Suprapubic skin (tissue), 4 donors: ENCODE data around the gene ADAMTSL2. TPM values are rescaled to one million over a fixed set of nuclear protein-coding genes. Genes with fewer than 3 reads are reported as not detected.

ENCODE experiments used
- DNase-seq, 2 donors: peaks; one replicate each; pipeline ENCODE4 v3.0.0-alpha.2; 2019; ENCODE audit warnings: low spot score in 2 of 2
- H3K27ac ChIP-seq: fragments of 200-600 bp; sonication (generic); one replicate; pipeline ENCODE4 v1.5.1; 2019
- H3K27me3 ChIP-seq: fragments of 200-600 bp; sonication (generic); one replicate; pipeline ENCODE4 v1.5.1; 2019
- H3K36me3 ChIP-seq: fragments of 200-600 bp; sonication (generic); one replicate; pipeline ENCODE4 v1.5.1; 2019
- H3K4me1 ChIP-seq: fragments of 200-600 bp; sonication (generic); one replicate; pipeline ENCODE4 v1.5.1; 2019
- H3K4me3 ChIP-seq: fragments of 200-600 bp; sonication (generic); one replicate; pipeline ENCODE4 v1.5.1; 2019; ENCODE audit warnings: mild to moderate bottlenecking
- H3K9me3 ChIP-seq: fragments of 200-600 bp; sonication (generic); one replicate; pipeline ENCODE4 v1.5.1; 2019
- EP300 ChIP-seq: sonication (generic); formaldehyde crosslinking; IDR thresholded peaks from one replicate; pipeline ENCODE4 v1.6.1; 2017; ENCODE audit warnings: antibody characterized with exemption
- POLR2A ChIP-seq, 2 donors: fragments of 450-650 bp; IDR thresholded peaks; one replicate each; pipeline ENCODE4 v1.6.1; 2017; ENCODE audit warnings: antibody characterized with exemption in 2 of 2, mild to moderate bottlenecking in 2 of 2, moderate library complexity in 2 of 2
- POLR2AphosphoS5 ChIP-seq, 3 donors: sonication (generic); formaldehyde crosslinking; IDR thresholded peaks; one replicate each; pipeline ENCODE4 v1.6.1; 2017; ENCODE audit warnings: antibody characterized with exemption in 3 of 3
- WGBS: methylation state at CpG from one replicate; pipeline ENCODE4 v1.1.5; 2018; 5-methylcytosine and 5-hydroxymethylcytosine counted together
- total RNA-seq, 4 donors: library from RNA; depleted of rRNA; stranded (reverse); fragments of >200 nt; gene quantifications; one replicate each; pipeline ENCODE4 v1.1.0, GENCODE V29; 2016
- TF ChIP-seq, protein P1 (sequence below), 2 donors: fragments of 200-600 bp in 1 of 2; fragments of 450-650 bp in 1 of 2; sonication (generic) in 1 of 2; IDR thresholded peaks; one replicate each; pipeline ENCODE4 v1.5.1; 2016 to 2019; ENCODE audit warnings: antibody characterized with exemption in 2 of 2, mild to moderate bottlenecking in 1 of 2, moderate library complexity in 1 of 2

ADAMTSL2 gene
- total RNA-seq, 4 donors from 2014 or later = 0.16 to 0.85 (median 0.46) TPM

DNA sequence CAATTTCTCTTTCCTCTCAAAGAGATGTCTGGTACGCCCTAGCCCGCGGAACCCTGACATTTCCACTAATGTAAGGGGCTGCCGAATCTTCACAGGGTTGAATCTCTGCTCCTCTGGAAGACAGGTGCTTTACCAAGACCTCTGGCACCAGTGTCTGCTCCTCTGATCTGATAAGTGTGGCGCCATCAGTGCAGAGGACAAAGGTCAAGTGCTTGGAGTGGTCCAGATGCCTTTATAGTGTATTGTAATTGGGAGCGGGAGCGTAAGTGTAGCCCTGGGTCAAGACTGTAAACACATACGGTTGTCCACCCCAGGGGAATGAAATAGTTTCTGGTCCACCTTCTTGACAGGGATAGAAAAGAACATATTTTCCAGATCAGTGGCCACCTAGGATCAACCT is 17.7 kb downstream of the ADAMTSL2 start:
- no peaks in the 10 kb centered on the region for H3K9me3 ChIP-seq
- H3K4me1 ChIP-seq = no peaks in the 10 kb centered on the region
- peaks cover 7% of the 10 kb centered on the region for H3K27me3 ChIP-seq
- TF ChIP-seq EP300 (no peak), POLR2A (IDR thresholded peaks at IDR 0.05) (no peak), POLR2AphosphoS5 (IDR thresholded peaks at IDR 0.05) (no peak)
- TF ChIP-seq, protein P1, sequence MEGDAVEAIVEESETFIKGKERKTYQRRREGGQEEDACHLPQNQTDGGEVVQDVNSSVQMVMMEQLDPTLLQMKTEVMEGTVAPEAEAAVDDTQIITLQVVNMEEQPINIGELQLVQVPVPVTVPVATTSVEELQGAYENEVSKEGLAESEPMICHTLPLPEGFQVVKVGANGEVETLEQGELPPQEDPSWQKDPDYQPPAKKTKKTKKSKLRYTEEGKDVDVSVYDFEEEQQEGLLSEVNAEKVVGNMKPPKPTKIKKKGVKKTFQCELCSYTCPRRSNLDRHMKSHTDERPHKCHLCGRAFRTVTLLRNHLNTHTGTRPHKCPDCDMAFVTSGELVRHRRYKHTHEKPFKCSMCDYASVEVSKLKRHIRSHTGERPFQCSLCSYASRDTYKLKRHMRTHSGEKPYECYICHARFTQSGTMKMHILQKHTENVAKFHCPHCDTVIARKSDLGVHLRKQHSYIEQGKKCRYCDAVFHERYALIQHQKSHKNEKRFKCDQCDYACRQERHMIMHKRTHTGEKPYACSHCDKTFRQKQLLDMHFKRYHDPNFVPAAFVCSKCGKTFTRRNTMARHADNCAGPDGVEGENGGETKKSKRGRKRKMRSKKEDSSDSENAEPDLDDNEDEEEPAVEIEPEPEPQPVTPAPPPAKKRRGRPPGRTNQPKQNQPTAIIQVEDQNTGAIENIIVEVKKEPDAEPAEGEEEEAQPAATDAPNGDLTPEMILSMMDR (IDR thresholded peaks at IDR 0.05) = no peak
- H3K4me3 ChIP-seq = no peak overlapping the region
- no peaks in the 10 kb centered on the region for H3K36me3 ChIP-seq
- no peak overlapping the region for H3K27ac ChIP-seq
- 91% methylated on average over 8 of the region's 8 CpGs for WGBS
- DNase-seq = no peak

DNA sequence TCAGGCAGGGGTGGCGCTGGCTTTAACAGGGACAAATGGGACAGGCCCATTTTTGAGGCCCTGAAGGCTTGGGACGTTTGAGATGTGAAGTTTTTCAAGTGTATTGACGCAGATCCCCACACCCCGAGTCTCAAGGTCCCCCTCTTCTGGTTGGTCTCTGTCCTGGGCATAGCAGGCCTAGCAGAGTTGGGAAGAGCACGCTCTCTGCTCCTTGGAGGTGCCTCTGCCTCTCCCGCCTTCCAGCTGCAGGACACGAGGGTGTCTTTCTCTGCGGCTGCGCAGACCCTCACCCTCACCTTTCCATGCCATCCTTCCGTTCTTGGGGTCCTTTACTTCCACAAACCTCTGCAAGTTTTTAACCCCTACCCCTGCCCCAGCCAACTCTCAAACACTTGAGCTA is 18.6 kb downstream of the ADAMTSL2 start:
- H3K27ac ChIP-seq = no peak overlapping the region
- H3K4me1 ChIP-seq = peaks cover 6% of the 10 kb centered on the region
- no peak overlapping the region for H3K4me3 ChIP-seq
- H3K36me3 ChIP-seq = no peaks in the 10 kb centered on the region
- H3K27me3 ChIP-seq = peaks cover 7% of the 10 kb centered on the region
- 93% methylated on average over 10 of the region's 10 CpGs for WGBS
- no peaks in the 10 kb centered on the region for H3K9me3 ChIP-seq
- no peak for DNase-seq
- TF ChIP-seq, protein P1 (IDR thresholded peaks at IDR 0.05) = no peak
- TF ChIP-seq EP300 = no peak
- TF ChIP-seq POLR2A (IDR thresholded peaks at IDR 0.05) = no peak

DNA sequence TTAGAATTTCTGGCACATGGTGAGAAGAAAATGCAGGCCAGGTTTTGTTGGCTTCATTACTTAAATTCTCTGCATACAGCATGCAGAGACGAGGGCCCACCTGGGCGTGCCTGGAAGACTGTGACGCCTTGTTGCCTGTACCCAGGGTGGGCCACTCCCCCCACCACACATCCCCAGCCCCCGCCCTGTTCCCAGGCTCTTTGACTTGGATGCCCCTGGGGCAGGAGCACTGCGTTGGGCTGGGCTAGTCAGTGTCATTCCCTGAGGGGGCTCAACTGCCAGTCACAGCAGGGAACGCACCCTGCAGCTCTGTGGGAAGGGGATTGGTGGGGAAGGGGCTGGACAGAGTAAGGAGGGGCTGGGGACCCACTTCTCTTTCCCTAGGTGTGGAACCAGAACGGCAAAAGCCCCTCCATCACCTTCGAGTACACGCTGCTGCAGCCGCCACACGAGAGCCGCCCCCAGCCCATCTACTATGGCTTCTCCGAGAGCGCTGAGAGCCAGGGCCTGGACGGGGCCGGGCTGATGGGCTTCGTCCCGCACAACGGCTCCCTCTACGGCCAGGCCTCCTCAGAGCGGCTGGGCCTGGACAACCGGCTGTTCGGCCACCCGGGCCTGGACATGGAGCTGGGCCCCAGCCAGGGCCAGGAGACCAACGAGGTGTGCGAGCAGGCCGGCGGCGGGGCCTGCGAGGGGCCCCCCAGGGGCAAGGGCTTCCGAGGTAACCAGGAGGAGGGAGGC is 19.6 kb downstream of the ADAMTSL2 start:
- H3K9me3 ChIP-seq = no peaks in the 10 kb centered on the region
- DNase-seq = no peak
- no peaks in the 10 kb centered on the region for H3K36me3 ChIP-seq
- TF ChIP-seq EP300 = no peak
- no peak for TF ChIP-seq POLR2A (IDR thresholded peaks at IDR 0.05)
- no peak for TF ChIP-seq POLR2AphosphoS5 (IDR thresholded peaks at IDR 0.05)
- TF ChIP-seq, protein P1 (IDR thresholded peaks at IDR 0.05) = no peak
- peaks cover 7% of the 10 kb centered on the region for H3K27me3 ChIP-seq
- H3K4me1 ChIP-seq = peaks cover 14% of the 10 kb centered on the region
- H3K27ac ChIP-seq = no peak overlapping the region
- 73% methylated on average over 4 of the region's 31 CpGs for WGBS
- H3K4me3 ChIP-seq = no peak overlapping the region

DNA sequence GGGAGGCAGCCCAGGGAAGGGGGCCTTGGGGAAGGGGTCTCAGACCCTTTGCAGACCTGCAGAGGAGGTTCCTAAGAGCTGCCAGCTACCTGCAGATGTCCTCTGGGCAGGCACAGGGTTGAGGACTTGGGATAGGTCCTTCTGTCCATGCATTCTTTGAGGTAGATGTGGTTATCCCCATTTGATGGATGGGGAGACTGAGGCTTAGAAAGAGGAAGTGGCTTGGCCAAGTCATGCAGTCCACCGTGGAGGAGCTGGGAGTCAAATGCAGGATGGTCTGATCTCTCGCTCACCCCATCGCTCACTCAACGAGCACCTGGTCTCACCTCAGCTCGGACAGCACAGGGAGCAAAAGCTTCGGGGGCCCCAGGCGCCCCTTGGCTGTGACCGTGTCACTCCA is 20.2 kb downstream of the ADAMTSL2 start:
- Histone ChIP-seq H3K27me3 (peaks cover 7% of the 10 kb centered on the region), H3K36me3 (no peaks in the 10 kb centered on the region), H3K27ac (no peak overlapping the region), H3K4me1 (peaks cover 17% of the 10 kb centered on the region), H3K4me3 (no peak overlapping the region), H3K9me3 (no peaks in the 10 kb centered on the region)
- DNase-seq = no peak
- TF ChIP-seq, protein P1 (IDR thresholded peaks at IDR 0.05) = no peak
- 93% methylated on average over 8 of the region's 8 CpGs for WGBS

DNA sequence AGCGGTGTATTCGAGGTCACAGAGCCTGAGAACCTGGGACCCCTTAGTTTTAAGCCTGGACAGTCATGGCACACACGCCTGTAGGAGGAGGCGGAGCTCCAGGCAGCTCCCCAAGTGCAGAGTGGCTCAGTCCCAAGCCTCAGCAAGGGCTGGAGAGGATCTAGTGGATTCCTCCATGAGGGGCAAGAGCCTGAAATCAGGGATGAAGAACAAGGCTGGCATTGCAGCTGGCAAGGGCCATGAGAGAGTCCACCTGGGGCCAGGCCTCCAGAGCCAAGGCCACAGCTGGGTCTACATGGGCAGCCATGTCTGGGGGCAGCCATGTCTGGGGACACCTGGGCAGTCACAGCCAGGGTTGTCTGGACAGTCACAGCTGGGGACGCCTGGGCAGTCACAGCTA is 21.9 kb downstream of the ADAMTSL2 start:
- peaks cover 28% of the 10 kb centered on the region for H3K4me1 ChIP-seq
- TF ChIP-seq POLR2A (IDR thresholded peaks at IDR 0.05) (no peak), EP300 (no peak), POLR2AphosphoS5 (IDR thresholded peaks at IDR 0.05) (no peak)
- TF ChIP-seq, protein P1 (IDR thresholded peaks at IDR 0.05) = no peak
- H3K27me3 ChIP-seq = peaks cover 7% of the 10 kb centered on the region
- WGBS = 83% methylated on average over 2 of the region's 5 CpGs
- no peaks in the 10 kb centered on the region for H3K9me3 ChIP-seq
- H3K27ac ChIP-seq = no peak overlapping the region
- DNase-seq = no peak
- no peaks in the 10 kb centered on the region for H3K36me3 ChIP-seq
- no peak overlapping the region for H3K4me3 ChIP-seq
